ENCODE results near the gene MC1R. TPM values are rescaled to one million over a fixed set of nuclear protein-coding genes. Genes with fewer than 3 reads are reported as not detected.

Gene MC1R
- total RNA-seq, 1 experiment from 2014 or later: 3.8 TPM

- no peaks in the 10 kb centered on the region for H3K9me3 Mint-ChIP-seq
- ChIA-PET CTCF (interaction anchor here (1.2 kb wide), 1 partner anchor 23 kb away, joined by 6 read pairs; no protein-coding TSS in a partner anchor), POLR2A (no interaction called here)
- no peak overlapping the region for H3K4me3 Mint-ChIP-seq
- no peak for DNase-seq (ENCODE audit: low spot score)
- no peaks in the 10 kb centered on the region for H3K27me3 Mint-ChIP-seq (ENCODE audit: low read depth)
- TF ChIP-seq CREM (CRISPR knock-in tag; IDR thresholded peaks at IDR 0.05) (no peak), HMGXB4 (CRISPR knock-in tag; IDR thresholded peaks at IDR 0.05) (no peak), ZNF232 (CRISPR knock-in tag; IDR thresholded peaks at IDR 0.05) (no peak), ZNF532 (CRISPR knock-in tag; IDR thresholded peaks at IDR 0.05; ENCODE audit: borderline replicate concordance) (no peak), SMAD4 (CRISPR knock-in tag; IDR thresholded peaks at IDR 0.05) (no peak), NR2C2 (CRISPR knock-in tag; IDR thresholded peaks at IDR 0.05) (no peak), ZNF219 (CRISPR knock-in tag; IDR thresholded peaks at IDR 0.05; ENCODE audit: borderline replicate concordance) (no peak), KAT7 (CRISPR knock-in tag; IDR thresholded peaks at IDR 0.05; ENCODE audit: borderline replicate concordance) (no peak), ZNF416 (CRISPR knock-in tag; IDR thresholded peaks at IDR 0.05) (no peak), EMX1 (CRISPR knock-in tag; IDR thresholded peaks at IDR 0.05) (no peak), GTF2I (CRISPR knock-in tag; conservative IDR thresholded peaks at IDR 0.05) (no peak), USF2 (CRISPR knock-in tag; IDR thresholded peaks at IDR 0.05) (no peak), ZBTB43 (CRISPR knock-in tag; IDR thresholded peaks at IDR 0.05) (no peak), STAT6 (CRISPR knock-in tag; conservative IDR thresholded peaks at IDR 0.05; ENCODE audit: low read depth) (no peak), HMGA2 (CRISPR knock-in tag; IDR thresholded peaks at IDR 0.05) (no peak)
- H3K27ac Mint-ChIP-seq: no peak overlapping the region
- H3K4me1 Mint-ChIP-seq: no peaks in the 10 kb centered on the region
- H3K36me3 Mint-ChIP-seq: peaks cover 53% of the 10 kb centered on the region
- ATAC-seq: no peak
Observed at GRCh38 chr16:89887243-89887642, 31.4 kb upstream of the MC1R start.

GRCh38 chr16:89890200-89890599 is 28.5 kb upstream of the MC1R start:
- H3K4me3 Mint-ChIP-seq: no peak overlapping the region
- TF ChIP-seq IRF1 (CRISPR knock-in tag; IDR thresholded peaks at IDR 0.05): no peak
- H3K27ac Mint-ChIP-seq: no peak overlapping the region
- CTCF ChIA-PET: interaction anchor here (1.0 to 1.8 kb wide), 2 partner anchors 20 to 29 kb away, joined by 3 to 11 read pairs; partner anchors contain the start of gene MC1R
- ATAC-seq: no peak
- H3K9me3 Mint-ChIP-seq: no peaks in the 10 kb centered on the region
- H3K4me1 Mint-ChIP-seq: no peaks in the 10 kb centered on the region
- H3K27me3 Mint-ChIP-seq (ENCODE audit: low read depth): no peaks in the 10 kb centered on the region
- POLR2A ChIA-PET: no interaction called here
- DNase-seq (ENCODE audit: low spot score): no peak
- H3K36me3 Mint-ChIP-seq: peaks cover 33% of the 10 kb centered on the region

Measured in WTC11 (cell line).